Ishikawa (cell line): ENCODE measurements around the gene HEBP1.

ENCODE experiments used
- CEBPB ChIP-seq: IDR thresholded peaks from 2 replicates; pipeline ENCODE4 v1.6.1; 2012
- CREB1 ChIP-seq: IDR thresholded peaks from 2 replicates; pipeline ENCODE4 v1.6.1; 2012; ENCODE audit warnings: low read depth
- EGR1 ChIP-seq: IDR thresholded peaks from 2 replicates; pipeline ENCODE4 v1.6.1; 2012
- EP300 ChIP-seq: IDR thresholded peaks from 2 replicates; pipeline ENCODE4 v1.6.1; 2012; ENCODE audit warnings: borderline replicate concordance
- FOXM1 ChIP-seq: IDR thresholded peaks from 2 replicates; pipeline ENCODE4 v1.6.1; 2012; ENCODE audit warnings: low read depth, borderline replicate concordance
- NFIC ChIP-seq: IDR thresholded peaks from 2 replicates; pipeline ENCODE4 v1.6.1; 2012
- RAD21 ChIP-seq: IDR thresholded peaks from 2 replicates; pipeline ENCODE4 v1.6.1; 2012; ENCODE audit warnings: low read depth
- TAF1 ChIP-seq: IDR thresholded peaks from 2 replicates; pipeline ENCODE4 v1.6.1; 2012; ENCODE audit warnings: low read depth, mild to moderate bottlenecking
- TCF12 ChIP-seq: IDR thresholded peaks from 2 replicates; pipeline ENCODE4 v1.6.1; 2012; ENCODE audit warnings: low read depth
- TEAD4 ChIP-seq: IDR thresholded peaks from 2 replicates; pipeline ENCODE4 v1.6.1; 2012
- YY1 ChIP-seq: IDR thresholded peaks from 2 replicates; pipeline ENCODE4 v1.6.1; 2012; ENCODE audit warnings: low read depth
- ZBTB7A ChIP-seq: IDR thresholded peaks from 2 replicates; pipeline ENCODE4 v1.6.1; 2012; ENCODE audit warnings: low read depth
- TF ChIP-seq, protein P1 (sequence below): IDR thresholded peaks from 2 replicates; pipeline ENCODE4 v1.6.1; 2012
- TF ChIP-seq, protein P2 (sequence below): IDR thresholded peaks from 2 replicates; pipeline ENCODE4 v1.6.1; 2012
- TF ChIP-seq, protein P3 (sequence below): IDR thresholded peaks from 2 replicates; pipeline ENCODE4 v1.6.1; 2012; ENCODE audit warnings: low read depth, mild to moderate bottlenecking

Gene HEBP1

DNA sequence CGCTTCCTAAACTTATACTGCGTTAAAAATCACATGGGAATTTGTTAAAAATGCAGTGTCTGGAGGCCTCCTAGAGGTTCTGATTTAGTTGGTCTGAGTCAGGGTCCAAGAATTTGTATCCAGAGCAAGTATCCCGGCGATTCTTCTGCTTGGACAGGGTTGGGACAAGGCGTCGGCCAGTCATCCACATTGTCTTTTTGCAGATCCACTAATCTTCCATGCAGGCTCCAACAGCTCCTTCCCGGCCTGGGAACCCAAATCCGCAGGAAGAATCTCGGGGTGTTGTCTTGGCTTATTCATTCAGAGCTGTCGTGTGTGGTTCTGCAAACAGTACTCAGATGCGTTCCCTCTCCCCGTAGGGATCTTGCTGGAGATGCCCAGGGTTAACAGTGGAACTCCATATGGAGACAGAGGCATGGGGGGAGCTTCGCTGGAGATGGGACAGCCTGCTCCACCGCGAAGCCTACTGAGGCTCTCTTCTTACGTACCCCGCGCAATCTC lies 73.4 kb downstream of the HEBP1 start:
- TF ChIP-seq TAF1 (no peak), TEAD4 (no peak), FOXM1 (no peak), NFIC (no peak), EP300 (no peak), ZBTB7A (no peak), YY1 (no peak), CEBPB (no peak), TCF12 (no peak), RAD21 (no peak), EGR1 (no peak), CREB1 (no peak)
- TF ChIP-seq, protein P1, sequence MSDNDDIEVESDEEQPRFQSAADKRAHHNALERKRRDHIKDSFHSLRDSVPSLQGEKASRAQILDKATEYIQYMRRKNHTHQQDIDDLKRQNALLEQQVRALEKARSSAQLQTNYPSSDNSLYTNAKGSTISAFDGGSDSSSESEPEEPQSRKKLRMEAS, result no peak
- TF ChIP-seq, protein P2, sequence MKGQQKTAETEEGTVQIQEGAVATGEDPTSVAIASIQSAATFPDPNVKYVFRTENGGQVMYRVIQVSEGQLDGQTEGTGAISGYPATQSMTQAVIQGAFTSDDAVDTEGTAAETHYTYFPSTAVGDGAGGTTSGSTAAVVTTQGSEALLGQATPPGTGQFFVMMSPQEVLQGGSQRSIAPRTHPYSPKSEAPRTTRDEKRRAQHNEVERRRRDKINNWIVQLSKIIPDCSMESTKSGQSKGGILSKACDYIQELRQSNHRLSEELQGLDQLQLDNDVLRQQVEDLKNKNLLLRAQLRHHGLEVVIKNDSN, result no peak
- TF ChIP-seq, protein P3, sequence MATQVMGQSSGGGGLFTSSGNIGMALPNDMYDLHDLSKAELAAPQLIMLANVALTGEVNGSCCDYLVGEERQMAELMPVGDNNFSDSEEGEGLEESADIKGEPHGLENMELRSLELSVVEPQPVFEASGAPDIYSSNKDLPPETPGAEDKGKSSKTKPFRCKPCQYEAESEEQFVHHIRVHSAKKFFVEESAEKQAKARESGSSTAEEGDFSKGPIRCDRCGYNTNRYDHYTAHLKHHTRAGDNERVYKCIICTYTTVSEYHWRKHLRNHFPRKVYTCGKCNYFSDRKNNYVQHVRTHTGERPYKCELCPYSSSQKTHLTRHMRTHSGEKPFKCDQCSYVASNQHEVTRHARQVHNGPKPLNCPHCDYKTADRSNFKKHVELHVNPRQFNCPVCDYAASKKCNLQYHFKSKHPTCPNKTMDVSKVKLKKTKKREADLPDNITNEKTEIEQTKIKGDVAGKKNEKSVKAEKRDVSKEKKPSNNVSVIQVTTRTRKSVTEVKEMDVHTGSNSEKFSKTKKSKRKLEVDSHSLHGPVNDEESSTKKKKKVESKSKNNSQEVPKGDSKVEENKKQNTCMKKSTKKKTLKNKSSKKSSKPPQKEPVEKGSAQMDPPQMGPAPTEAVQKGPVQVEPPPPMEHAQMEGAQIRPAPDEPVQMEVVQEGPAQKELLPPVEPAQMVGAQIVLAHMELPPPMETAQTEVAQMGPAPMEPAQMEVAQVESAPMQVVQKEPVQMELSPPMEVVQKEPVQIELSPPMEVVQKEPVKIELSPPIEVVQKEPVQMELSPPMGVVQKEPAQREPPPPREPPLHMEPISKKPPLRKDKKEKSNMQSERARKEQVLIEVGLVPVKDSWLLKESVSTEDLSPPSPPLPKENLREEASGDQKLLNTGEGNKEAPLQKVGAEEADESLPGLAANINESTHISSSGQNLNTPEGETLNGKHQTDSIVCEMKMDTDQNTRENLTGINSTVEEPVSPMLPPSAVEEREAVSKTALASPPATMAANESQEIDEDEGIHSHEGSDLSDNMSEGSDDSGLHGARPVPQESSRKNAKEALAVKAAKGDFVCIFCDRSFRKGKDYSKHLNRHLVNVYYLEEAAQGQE, result no peak

DNA sequence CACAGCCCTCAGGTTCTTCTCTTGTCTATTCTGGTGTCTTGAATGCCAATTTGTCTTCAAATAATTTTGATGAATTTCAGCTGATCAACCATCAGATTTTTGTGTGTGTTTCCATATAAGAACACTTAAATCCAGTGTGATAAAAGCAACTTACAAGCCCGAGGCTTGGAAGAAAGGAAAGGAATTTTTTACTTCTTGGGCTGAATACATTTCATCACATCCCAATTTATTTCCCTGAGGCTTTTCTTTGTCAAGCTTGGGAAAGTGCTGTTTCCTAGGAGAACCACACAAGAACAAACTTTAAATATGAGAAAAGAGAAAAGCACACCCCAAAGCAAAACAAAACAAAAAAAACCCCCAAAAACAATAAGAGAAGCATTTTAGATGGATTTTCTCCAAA lies 74.7 kb downstream of the HEBP1 start:
- no peak for TF ChIP-seq YY1
- no peak for TF ChIP-seq NFIC
- no peak for TF ChIP-seq TCF12
- no peak for TF ChIP-seq TEAD4
- TF ChIP-seq EGR1, result no peak
- TF ChIP-seq, protein P1, result no peak
- no peak for TF ChIP-seq RAD21
- no peak for TF ChIP-seq CREB1
- no peak for TF ChIP-seq CEBPB
- TF ChIP-seq, protein P2, result no peak
- TF ChIP-seq, protein P3, result no peak
- TF ChIP-seq EP300, result no peak
- TF ChIP-seq FOXM1, result no peak
- no peak for TF ChIP-seq TAF1
